Activated naive CD8-positive, alpha-beta T cell (primary cell): ENCODE measurements around the gene SIRT3.
"Not testable (repeated sequence)": the region's sequence is repeated elsewhere in the genome, so short reads cannot be mapped to it uniquely, and the experiment has no call there.

Source experiments
- H3K27ac Mint-ChIP-seq: one replicate; pipeline ENCODE4 v1.8.0; 2021; ENCODE audit warnings: mixed read lengths
- H3K27me3 Mint-ChIP-seq: one replicate; pipeline ENCODE4 v1.8.0; 2021; ENCODE audit warnings: mixed read lengths
- H3K36me3 Mint-ChIP-seq: one replicate; pipeline ENCODE4 v1.8.0; 2021; ENCODE audit warnings: mixed read lengths
- H3K4me1 Mint-ChIP-seq: one replicate; pipeline ENCODE4 v1.8.0; 2021; ENCODE audit warnings: low read depth, mixed read lengths
- H3K4me3 Mint-ChIP-seq: one replicate; pipeline ENCODE4 v1.8.0; 2021; ENCODE audit warnings: mild to moderate bottlenecking, mixed read lengths
- H3K9me3 Mint-ChIP-seq: one replicate; pipeline ENCODE4 v1.8.0; 2021; ENCODE audit warnings: low read depth, mixed read lengths

Gene SIRT3

GRCh38 chr11:236774-237767 lies 929 bp upstream of the SIRT3 start, which contains the start of gene PSMD13:
TSS of gene PSMD13 (plus strand) at chr11:236976. CDS start at chr11:237050, 74 bp downstream.
- H3K27ac Mint-ChIP-seq = peak within 1 kb of the TSS; percentile 99

GRCh38 chr11:235609-235996 lies 539 bp downstream of the SIRT3 start:
- peak overlapping the region; percentile 88 for H3K4me3 Mint-ChIP-seq
- no peaks in the 10 kb centered on the region for H3K9me3 Mint-ChIP-seq
- H3K27me3 Mint-ChIP-seq = no peaks in the 10 kb centered on the region
- H3K36me3 Mint-ChIP-seq = peaks cover 2% of the 10 kb centered on the region
- H3K27ac Mint-ChIP-seq = peak overlapping the region; percentile 97
- peaks cover 45% of the 10 kb centered on the region for H3K4me1 Mint-ChIP-seq

More at GRCh38 chr11:236774-237767, 929 bp upstream of the SIRT3 start, which contains the start of gene PSMD13:
- peak within 1 kb of the TSS; percentile 94 for H3K4me3 Mint-ChIP-seq
- peaks cover 9% of the 10 kb centered on the region for H3K36me3 Mint-ChIP-seq
- H3K4me1 Mint-ChIP-seq = peaks cover 56% of the 10 kb centered on the region
- H3K27me3 Mint-ChIP-seq = no peaks in the 10 kb centered on the region
- no peaks in the 10 kb centered on the region for H3K9me3 Mint-ChIP-seq

- Mint-ChIP-seq H3K36me3 (no peaks in the 10 kb centered on the region), H3K27ac (peak overlapping the region; percentile 97), H3K9me3 (no peaks in the 10 kb centered on the region), H3K27me3 (no peaks in the 10 kb centered on the region), H3K4me1 (peaks cover 41% of the 10 kb centered on the region), H3K4me3 (peak overlapping the region; percentile 88)
Observed at GRCh38 chr11:235180-235579, 962 bp downstream of the SIRT3 start.

- H3K4me3 Mint-ChIP-seq = no peak overlapping the region
- H3K27me3 Mint-ChIP-seq = no peaks in the 10 kb centered on the region
- peak overlapping the region; percentile 59 for H3K27ac Mint-ChIP-seq
- no peaks in the 10 kb centered on the region for H3K9me3 Mint-ChIP-seq
- peaks cover 29% of the 10 kb centered on the region for H3K4me1 Mint-ChIP-seq
- no peaks in the 10 kb centered on the region for H3K36me3 Mint-ChIP-seq
Observed at GRCh38 chr11:232783-233565, 3.2 kb downstream of the SIRT3 start.

GRCh38 chr11:230431-230830 lies 5.7 kb downstream of the SIRT3 start:
- Mint-ChIP-seq H3K27ac (peak overlapping the region; percentile 46), H3K4me1 (peaks cover 28% of the 10 kb centered on the region), H3K4me3 (no peak overlapping the region), H3K9me3 (no peaks in the 10 kb centered on the region), H3K36me3 (no peaks in the 10 kb centered on the region), H3K27me3 (no peaks in the 10 kb centered on the region)

- H3K4me3 Mint-ChIP-seq = no peak overlapping the region
- peaks cover 16% of the 10 kb centered on the region for H3K4me1 Mint-ChIP-seq
- no peak overlapping the region for H3K27ac Mint-ChIP-seq
- H3K27me3 Mint-ChIP-seq = no peaks in the 10 kb centered on the region
- no peaks in the 10 kb centered on the region for H3K9me3 Mint-ChIP-seq
- no peaks in the 10 kb centered on the region for H3K36me3 Mint-ChIP-seq
Observed at GRCh38 chr11:227824-228379, 8.2 kb downstream of the SIRT3 start.

GRCh38 chr11:225734-226453 lies 10.2 kb downstream of the SIRT3 start:
- no peak overlapping the region for H3K4me3 Mint-ChIP-seq
- H3K27ac Mint-ChIP-seq = no peak overlapping the region
- H3K27me3 Mint-ChIP-seq = no peaks in the 10 kb centered on the region
- no peaks in the 10 kb centered on the region for H3K36me3 Mint-ChIP-seq
- no peaks in the 10 kb centered on the region for H3K9me3 Mint-ChIP-seq
- peaks cover 16% of the 10 kb centered on the region for H3K4me1 Mint-ChIP-seq

- Mint-ChIP-seq H3K27me3 (no peaks in the 10 kb centered on the region), H3K9me3 (no peaks in the 10 kb centered on the region), H3K4me1 (peaks cover 16% of the 10 kb centered on the region), H3K27ac (no peak overlapping the region), H3K4me3 (no peak overlapping the region), H3K36me3 (no peaks in the 10 kb centered on the region)
Observed at GRCh38 chr11:224424-224823, 11.7 kb downstream of the SIRT3 start.

- H3K9me3 Mint-ChIP-seq = no peaks in the 10 kb centered on the region
- H3K27ac Mint-ChIP-seq = no peak overlapping the region
- H3K36me3 Mint-ChIP-seq = no peaks in the 10 kb centered on the region
- H3K27me3 Mint-ChIP-seq = no peaks in the 10 kb centered on the region
- no peak overlapping the region for H3K4me3 Mint-ChIP-seq
- peaks cover 16% of the 10 kb centered on the region for H3K4me1 Mint-ChIP-seq
Observed at GRCh38 chr11:223884-224283, 12.3 kb downstream of the SIRT3 start.

- Mint-ChIP-seq H3K27ac (peak overlapping the region; percentile 5), H3K9me3 (no peaks in the 10 kb centered on the region)
Observed at GRCh38 chr11:223026-223789, 12.9 kb downstream of the SIRT3 start.

GRCh38 chr11:221998-222789 lies 13.9 kb downstream of the SIRT3 start:
- H3K9me3 Mint-ChIP-seq = no peaks in the 10 kb centered on the region
- H3K4me1 Mint-ChIP-seq = peaks cover 11% of the 10 kb centered on the region
- H3K4me3 Mint-ChIP-seq = no peak overlapping the region
- no peaks in the 10 kb centered on the region for H3K36me3 Mint-ChIP-seq
- no peaks in the 10 kb centered on the region for H3K27me3 Mint-ChIP-seq
- peak overlapping the region; percentile 5 for H3K27ac Mint-ChIP-seq

More at GRCh38 chr11:223026-223789, 12.9 kb downstream of the SIRT3 start:
- Mint-ChIP-seq H3K27me3 (no peaks in the 10 kb centered on the region), H3K36me3 (no peaks in the 10 kb centered on the region), H3K4me1 (peaks cover 10% of the 10 kb centered on the region), H3K4me3 (no peak overlapping the region)

GRCh38 chr11:221539-221938 lies 14.6 kb downstream of the SIRT3 start:
- H3K27me3 Mint-ChIP-seq = no peaks in the 10 kb centered on the region
- H3K9me3 Mint-ChIP-seq = no peaks in the 10 kb centered on the region
- H3K4me1 Mint-ChIP-seq = peaks cover 11% of the 10 kb centered on the region
- no peak overlapping the region for H3K4me3 Mint-ChIP-seq
- H3K27ac Mint-ChIP-seq = no peak overlapping the region
- no peaks in the 10 kb centered on the region for H3K36me3 Mint-ChIP-seq

GRCh38 chr11:220641-221215 lies 15.4 kb downstream of the SIRT3 start:
- H3K4me3 Mint-ChIP-seq, H3K4me1 Mint-ChIP-seq, H3K9me3 Mint-ChIP-seq, H3K27me3 Mint-ChIP-seq, H3K27ac Mint-ChIP-seq, H3K36me3 Mint-ChIP-seq: not testable (repeated sequence)
